Epithelial cell of esophagus (primary cell): Measurements from ENCODE around the gene PAPSS2.

Source experiments
- DNase-seq: peaks from one replicate; pipeline ENCODE4 v3.0.0; 2010; ENCODE audit warnings: low read depth
- H3K4me3 ChIP-seq: 2 replicates; pipeline ENCODE4 v1.5.1; 2011; ENCODE audit warnings: mild to moderate bottlenecking, low read length, control low read depth
- TF ChIP-seq, protein P1 (sequence below): IDR thresholded peaks from 2 replicates; pipeline ENCODE4 v1.5.1; 2011; ENCODE audit warnings: low read depth, mild to moderate bottlenecking, low read length, control low read depth, inconsistent platforms; ENCODE audit not compliant: insufficient read depth; ENCODE audit errors: missing control alignments

Gene PAPSS2

DNA sequence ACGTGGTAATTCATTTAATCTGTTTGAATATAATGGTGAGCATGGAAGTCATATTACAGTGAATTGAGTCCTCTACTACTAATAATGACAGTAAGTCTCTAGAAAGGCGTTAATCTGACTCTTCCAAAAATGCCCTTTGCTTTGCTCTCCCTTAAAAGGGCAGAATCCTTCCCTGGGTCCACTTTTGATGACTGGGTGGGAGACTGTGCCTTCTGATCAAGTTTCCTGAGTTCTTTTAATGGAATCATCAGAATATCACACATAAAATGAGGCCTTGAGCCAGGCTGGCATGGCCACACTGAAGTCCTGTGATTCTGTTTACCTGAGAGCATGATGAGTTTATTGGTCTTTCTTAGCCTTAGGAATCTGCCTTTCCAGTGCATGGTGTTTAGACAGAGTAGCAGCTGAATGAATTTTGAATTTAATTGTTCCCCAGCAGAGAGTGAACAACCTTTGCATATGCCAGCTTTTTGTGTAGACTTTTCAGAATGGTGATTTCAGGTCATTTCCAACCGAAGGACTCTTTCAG is 33.3 kb downstream of the PAPSS2 start:
- no peak overlapping the region for H3K4me3 ChIP-seq
- TF ChIP-seq, protein P1, sequence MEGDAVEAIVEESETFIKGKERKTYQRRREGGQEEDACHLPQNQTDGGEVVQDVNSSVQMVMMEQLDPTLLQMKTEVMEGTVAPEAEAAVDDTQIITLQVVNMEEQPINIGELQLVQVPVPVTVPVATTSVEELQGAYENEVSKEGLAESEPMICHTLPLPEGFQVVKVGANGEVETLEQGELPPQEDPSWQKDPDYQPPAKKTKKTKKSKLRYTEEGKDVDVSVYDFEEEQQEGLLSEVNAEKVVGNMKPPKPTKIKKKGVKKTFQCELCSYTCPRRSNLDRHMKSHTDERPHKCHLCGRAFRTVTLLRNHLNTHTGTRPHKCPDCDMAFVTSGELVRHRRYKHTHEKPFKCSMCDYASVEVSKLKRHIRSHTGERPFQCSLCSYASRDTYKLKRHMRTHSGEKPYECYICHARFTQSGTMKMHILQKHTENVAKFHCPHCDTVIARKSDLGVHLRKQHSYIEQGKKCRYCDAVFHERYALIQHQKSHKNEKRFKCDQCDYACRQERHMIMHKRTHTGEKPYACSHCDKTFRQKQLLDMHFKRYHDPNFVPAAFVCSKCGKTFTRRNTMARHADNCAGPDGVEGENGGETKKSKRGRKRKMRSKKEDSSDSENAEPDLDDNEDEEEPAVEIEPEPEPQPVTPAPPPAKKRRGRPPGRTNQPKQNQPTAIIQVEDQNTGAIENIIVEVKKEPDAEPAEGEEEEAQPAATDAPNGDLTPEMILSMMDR, result no peak
- no peak for DNase-seq

DNA sequence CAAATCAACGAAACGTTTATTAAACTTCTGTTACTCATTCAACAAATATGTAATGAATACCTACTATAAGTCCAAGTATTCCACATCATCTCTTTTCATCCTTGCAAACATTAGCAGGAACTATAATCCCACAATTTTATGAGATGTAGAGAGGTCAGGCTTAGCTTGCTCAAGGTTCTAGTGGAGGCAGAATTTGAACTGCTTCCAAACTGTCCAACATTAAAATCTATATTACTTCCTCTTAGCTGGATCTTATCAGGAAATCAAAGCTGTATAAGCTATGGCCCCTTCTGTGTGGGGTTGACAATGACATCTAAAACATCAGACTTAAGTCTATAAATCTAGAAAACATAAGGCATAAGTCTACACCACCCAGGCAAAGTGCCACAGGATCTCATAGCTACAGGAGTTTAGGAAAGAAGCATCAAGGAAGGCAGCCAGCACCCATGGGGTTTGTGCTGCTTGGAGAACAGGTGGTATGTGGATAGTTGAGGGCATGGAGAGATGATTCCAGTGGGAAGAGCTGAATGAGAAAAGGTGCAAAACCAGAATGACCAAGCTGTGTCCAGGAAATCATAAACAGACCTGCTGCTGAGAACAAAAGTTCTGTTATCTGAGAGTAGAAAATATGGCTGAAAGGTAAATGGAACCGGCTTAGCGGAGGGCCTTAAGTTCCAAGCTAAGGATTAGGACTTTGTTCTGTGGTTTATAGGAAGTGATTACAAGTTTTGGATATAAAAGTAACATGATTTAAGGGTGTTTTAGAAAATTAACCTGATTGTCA is 34.5 kb downstream of the PAPSS2 start:
- no peak for DNase-seq
- no peak overlapping the region for H3K4me3 ChIP-seq
- TF ChIP-seq, protein P1, result no peak

DNA sequence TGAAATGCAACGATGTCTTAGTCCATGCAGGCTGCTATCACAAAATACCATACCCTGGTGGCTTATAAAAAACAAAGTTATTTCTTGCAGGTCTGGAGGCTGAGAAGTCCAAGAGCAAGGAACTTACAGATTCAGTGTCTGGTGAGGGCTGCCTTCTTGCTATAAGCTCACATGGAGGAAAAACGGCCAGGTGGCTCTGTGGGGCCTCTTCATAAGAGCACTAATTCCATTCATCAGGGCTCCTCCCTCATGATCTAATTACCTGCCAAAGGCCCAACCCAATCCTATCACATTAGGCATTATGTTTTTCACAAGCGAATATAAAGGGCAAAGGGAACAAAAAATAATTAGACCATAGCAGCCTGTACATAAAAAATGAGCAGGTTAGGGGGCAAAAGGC is 35.4 kb downstream of the PAPSS2 start:
- DNase-seq, result no peak
- TF ChIP-seq, protein P1, result no peak
- H3K4me3 ChIP-seq, result no peak overlapping the region

DNA sequence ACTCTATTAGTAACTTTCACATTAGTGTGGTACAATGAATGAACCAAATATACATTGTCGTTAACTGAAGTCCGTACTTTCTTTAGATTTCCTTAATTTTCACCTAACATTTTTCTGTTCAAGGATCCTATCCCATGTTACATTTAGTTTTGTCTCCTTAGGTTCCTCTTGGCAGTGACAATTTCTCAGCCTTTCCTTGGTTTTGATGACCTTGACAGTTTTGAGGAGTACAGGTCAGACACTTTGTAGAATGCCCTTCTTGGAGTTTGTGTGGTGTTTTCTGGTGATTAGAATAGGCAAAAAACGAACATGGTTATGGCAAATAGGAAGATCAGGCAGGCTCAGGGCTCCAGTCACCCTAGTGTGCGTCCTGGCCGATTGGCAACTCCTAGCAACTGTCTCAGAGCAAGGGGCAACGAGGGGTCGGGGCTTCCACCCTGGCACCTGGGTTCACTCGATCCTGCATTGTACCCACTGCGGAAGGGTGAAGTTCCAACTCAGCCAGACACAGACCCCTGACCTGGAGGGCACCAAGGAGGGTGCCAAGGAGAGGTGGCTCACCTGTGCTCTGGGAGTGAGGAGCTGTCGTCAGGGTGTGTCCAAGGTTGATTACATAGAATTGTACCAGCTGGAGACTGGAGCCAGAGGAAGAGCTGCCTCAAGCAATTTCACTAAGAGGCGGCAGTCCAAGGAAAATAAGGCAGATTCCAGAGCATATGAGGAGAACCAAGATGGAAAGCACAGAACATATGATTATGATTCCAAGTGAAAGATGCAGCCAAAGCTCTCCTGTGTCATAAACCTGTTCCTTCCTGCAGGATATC is 37.5 kb downstream of the PAPSS2 start:
- H3K4me3 ChIP-seq, result no peak overlapping the region
- TF ChIP-seq, protein P1, result no peak
- no peak for DNase-seq

DNA sequence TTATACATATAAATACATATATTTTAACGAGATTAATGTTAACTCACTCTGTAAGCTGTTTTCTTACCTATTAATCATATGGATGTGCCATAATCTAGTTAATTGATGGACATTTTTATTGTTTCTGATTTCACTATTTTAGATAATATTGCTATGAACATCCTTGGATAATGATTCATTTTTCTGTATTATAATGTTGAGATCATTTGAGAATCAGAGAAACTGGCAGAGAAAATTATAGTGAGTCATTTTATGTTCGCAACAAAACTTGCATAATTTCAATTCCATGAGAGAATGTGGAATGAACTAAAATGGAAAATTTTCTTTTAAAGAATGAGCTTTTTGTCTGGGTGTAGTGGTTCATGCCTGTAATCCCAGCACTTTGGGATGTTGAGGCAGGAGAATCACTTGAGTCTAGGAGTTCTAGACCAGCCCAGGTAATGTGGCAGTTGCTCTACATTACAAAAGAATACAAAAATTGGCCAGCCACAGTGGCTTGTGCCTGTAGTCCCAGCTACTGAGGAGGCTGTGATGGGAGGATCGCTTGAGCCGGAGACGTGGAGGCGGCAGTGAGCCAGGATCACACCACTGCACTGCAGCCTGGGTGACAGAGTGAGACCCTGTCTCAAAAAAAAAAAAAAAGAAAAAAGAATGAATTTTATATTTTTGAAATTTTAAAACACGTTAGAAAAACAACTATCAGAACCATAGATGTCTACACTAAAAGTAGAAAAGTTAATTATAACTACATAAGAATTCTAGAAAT is 40.5 kb downstream of the PAPSS2 start:
- DNase-seq, result peak; percentile 49
- TF ChIP-seq, protein P1, result no peak

DNA sequence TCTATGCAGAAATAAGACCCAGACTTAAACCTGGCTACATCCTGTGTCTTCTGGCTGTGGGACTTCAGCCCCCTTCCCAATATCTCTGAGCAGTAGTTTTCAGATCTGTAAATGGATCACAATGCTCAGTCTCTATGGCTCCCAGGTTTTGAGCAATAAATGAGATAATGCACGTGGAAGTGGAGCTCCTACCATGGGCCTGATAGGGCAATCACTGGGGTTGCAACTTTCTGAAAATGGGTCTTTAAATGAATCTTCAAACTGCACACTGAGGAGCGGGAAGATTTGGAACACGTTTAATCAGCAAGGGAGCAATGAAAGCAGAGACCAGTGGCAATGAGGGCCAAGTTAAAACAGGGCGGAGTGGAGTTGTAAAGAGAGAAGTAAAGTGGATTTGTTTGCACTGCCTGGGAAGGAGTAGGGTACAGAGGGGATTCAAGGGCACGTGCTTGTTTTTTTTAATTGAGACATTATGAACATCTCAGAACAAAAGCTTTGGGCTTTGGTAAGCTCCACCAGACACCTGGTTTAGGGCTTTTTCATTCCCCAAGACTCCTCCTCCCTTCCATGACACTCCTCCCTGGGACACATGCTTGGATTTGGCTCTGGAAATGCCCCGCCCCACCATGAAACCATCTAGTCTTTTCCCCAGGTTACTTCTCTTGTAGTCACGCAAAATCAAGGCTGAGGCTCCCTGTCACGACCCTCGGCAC is 42.7 kb downstream of the PAPSS2 start:
- H3K4me3 ChIP-seq, result no peak overlapping the region
- TF ChIP-seq, protein P1, result no peak
- DNase-seq, result no peak

More for the DNA sequence above, 40.5 kb downstream of the PAPSS2 start:
- H3K4me3 ChIP-seq, result no peak overlapping the region
